ENCODE results near the gene VWA3A.

Gene VWA3A

DNA sequence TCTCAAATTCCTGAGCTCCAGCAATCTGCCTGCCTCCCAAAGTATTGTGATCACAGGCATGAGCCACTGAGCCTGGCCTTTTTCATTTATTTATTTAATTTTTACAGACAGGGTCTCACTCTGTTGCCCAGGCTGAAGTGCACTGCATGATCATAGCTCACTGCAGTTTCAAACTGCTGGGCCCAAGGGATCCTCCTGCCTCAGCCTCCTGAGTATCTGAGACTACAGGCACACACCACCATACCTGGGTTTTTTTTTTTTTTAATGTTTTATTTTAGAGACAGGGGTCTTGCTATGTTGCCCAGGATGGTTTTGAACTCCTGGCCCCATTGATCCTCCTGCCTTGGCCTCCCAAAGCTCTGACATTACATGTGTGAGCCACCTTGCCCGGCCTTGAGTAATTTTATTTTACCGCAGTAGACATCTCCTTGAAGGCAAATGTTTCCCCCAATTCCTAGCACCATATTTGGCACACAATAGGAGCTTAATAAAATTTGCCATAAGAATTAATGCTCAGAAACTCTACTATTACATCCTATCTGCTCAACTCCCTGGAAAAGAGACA, 111.8 kb downstream of the VWA3A start:
- DNase-seq (ENCODE audit: low read depth): no peak

DNA sequence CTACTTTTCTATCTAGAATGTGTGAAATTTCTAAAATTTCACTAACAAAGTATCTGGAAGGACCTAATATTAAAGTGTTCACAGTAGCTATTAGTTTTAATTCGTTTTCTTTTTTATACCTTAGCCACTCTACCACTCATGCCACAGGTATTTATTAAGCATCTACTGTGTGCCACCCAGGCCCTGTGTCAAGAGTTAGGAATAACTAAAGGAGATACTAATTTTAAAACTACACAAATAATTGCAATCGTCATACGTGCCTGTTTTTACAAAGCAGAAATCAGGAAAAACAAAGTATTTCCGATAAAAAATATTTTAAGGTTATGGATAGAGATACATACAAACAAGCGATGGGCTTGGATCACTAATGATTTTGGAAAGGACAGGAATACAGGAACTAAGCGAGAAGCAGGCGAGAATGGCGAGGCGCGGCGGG, 113.3 kb downstream of the VWA3A start:
- no peak for DNase-seq (ENCODE audit: low read depth)

DNA sequence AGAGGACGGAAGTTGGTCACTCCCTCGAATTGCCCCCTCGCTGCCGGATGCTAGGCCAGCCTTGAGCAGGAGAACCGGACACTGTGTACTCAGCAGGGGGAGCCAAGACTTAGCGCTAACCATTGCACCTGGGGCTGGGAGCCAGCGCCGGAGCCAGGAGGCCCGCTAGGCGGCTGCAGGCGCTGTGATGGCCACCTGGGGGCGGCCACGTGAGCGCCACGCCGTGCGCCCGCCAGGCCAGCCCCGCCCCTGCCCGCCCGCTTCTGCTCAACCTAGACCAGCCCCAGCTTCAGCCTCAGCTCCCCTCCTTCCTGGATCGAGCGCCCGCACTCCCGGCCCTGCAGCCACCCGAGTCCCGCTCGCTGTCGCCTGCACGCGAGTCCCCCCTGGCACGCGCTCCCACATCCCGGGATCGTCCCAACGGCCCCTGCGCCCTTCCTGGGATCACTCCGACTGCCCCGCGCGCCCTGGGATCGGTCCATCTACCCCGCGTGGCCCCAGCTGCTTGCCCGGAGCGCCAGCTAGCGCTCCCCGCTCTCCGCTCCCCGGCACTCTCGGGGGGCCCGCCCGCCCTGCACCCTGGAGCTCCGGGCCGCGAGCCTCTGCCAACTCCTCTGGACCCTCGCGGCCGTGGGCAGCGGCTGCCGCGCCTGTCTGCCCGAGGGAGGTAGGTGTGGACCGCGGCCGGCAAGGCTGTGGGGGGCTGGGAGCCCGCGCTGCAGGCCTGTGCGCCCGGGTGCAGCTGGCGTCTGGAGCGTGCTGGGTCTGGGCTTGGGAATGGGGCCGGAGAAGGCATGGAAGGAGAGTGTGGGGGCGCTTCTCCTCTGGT, 113.9 kb downstream of the VWA3A start, which contains the start of gene EEF2K:
EEF2K (plus strand) TSS at position 266 of the 829 bp plus-strand sequence. CDS start 19,452 bp downstream, outside the sequence.
- peak; percentile 69 for DNase-seq (ENCODE audit: low read depth)

All from activated T-helper 1 cell treated with Interleukin-2 at 50 U/mL for 16 hours (primary cell).